ENCODE measurements around the gene ZNF397.

ZNF397 gene

GRCh38 chr18:35296060-35296459, 55.2 kb downstream of the ZNF397 start:
- DNase-seq (ENCODE audit: low spot score), result no peak

GRCh38 chr18:35303610-35304009, 62.8 kb downstream of the ZNF397 start:
- no peak for DNase-seq (ENCODE audit: low spot score)

GRCh38 chr18:35306588-35307250, 65.9 kb downstream of the ZNF397 start:
- no peak for DNase-seq (ENCODE audit: low spot score)
